GM13976 (cell line): ENCODE results near the gene NFATC4.

Source experiments
- DNase-seq: peaks from one replicate; pipeline ENCODE4 v3.0.0; 2012; ENCODE audit warnings: low spot score
- in situ Hi-C: fragments of 300-500 bp; cut with MboI; formaldehyde crosslinking; loops from one replicate; pipeline ENCODE4 v1.12.0; 2022; ENCODE audit warnings: low sequenced_read_pairs, mixed read lengths, inconsistent platforms; ENCODE audit not compliant: unreplicated experiment
- TF ChIP-seq, protein P1 (sequence below): IDR thresholded peaks from 2 replicates; pipeline ENCODE4 v1.5.1; 2012; ENCODE audit warnings: borderline replicate concordance, mild to moderate bottlenecking; ENCODE audit not compliant: insufficient read depth; ENCODE audit errors: extremely low read depth, missing control alignments, control extremely low read depth

NFATC4 gene

DNA sequence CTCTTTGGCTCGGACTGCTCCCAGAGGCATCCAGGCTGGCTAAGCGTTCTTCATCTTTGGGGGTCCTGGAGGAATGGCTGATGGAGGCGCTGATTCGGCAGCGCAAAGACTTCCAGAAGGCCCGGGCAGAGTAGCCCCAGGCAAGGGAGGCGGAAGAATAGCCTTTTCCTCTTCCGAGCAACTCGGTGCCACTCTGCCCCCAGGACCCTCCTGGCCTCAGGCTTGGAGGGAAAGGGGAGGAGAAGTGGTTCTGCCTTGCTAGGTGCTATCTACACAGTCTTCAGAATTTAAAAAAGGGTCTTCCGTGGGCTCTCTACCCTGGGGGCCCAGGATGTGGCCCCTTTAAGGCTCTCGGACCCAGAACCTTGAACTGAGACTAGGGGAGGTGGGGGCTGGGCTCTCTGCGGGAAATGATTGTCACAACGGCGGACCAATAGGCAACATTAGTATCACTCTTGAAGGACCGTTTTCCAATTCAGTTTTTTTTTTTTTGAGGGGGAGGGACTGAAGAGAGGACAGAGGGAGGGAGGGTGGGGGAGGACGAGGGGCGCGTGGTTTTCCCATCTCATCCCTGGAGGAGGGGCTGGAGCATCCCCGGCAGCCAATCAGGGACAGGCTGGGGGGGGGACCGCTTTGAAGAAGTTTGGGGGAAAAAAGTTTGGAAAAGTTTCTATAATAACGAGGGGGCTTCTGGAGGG, at the start of gene NFATC4:
Gene NFATC4, plus strand, starts transcription at position 671 of the 698 bp plus-strand sequence. CDS start 157 bp downstream, outside the sequence.
- TF ChIP-seq, protein P1, sequence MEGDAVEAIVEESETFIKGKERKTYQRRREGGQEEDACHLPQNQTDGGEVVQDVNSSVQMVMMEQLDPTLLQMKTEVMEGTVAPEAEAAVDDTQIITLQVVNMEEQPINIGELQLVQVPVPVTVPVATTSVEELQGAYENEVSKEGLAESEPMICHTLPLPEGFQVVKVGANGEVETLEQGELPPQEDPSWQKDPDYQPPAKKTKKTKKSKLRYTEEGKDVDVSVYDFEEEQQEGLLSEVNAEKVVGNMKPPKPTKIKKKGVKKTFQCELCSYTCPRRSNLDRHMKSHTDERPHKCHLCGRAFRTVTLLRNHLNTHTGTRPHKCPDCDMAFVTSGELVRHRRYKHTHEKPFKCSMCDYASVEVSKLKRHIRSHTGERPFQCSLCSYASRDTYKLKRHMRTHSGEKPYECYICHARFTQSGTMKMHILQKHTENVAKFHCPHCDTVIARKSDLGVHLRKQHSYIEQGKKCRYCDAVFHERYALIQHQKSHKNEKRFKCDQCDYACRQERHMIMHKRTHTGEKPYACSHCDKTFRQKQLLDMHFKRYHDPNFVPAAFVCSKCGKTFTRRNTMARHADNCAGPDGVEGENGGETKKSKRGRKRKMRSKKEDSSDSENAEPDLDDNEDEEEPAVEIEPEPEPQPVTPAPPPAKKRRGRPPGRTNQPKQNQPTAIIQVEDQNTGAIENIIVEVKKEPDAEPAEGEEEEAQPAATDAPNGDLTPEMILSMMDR = no peak
- DNase-seq = peak; percentile 75
- in situ Hi-C loops = loop anchor here (10.0 kb wide), 1 partner anchor 67 kb away; no protein-coding TSS in a partner anchor

DNA sequence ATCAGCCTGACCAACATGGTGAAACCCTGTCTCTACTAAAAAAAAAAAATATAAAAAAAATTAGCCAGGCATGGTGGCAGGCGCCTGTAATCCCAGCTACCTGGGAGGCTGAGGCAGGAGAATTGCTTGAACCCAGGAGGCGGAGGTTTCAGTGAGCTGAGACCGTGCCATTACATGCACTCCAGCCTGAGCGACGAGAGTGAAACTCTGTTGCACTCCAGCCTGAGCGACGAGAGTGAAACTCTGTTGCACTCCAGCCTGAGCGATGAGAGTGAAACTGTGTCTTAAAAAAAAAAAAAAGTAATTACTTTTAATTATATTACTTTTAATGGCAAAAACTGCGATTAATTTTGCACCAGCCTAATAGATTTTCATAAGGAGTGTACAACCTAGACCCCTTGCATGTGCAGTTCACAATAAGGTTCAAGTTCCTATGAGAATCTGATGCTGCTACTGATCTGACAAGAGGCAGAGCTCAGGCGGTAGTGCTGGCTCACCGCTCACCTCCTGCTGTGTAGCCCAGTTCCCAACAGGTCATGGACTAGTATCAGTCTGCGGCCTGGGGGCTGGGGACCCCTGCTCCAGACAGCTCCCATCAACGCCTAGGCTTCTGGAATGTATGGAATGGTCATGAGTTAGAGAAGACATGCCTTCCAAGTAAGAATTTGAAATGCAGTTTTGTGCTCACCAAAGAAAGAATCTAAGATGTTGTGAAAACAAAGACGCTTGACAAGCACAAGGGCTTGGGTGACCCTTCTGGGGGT, 46.6 kb upstream of the NFATC4 start:
- in situ Hi-C loops = loop anchor here (5.0 kb wide), 1 partner anchor 116 kb away; no protein-coding TSS in a partner anchor
- TF ChIP-seq, protein P1 = no peak
- DNase-seq = no peak

DNA sequence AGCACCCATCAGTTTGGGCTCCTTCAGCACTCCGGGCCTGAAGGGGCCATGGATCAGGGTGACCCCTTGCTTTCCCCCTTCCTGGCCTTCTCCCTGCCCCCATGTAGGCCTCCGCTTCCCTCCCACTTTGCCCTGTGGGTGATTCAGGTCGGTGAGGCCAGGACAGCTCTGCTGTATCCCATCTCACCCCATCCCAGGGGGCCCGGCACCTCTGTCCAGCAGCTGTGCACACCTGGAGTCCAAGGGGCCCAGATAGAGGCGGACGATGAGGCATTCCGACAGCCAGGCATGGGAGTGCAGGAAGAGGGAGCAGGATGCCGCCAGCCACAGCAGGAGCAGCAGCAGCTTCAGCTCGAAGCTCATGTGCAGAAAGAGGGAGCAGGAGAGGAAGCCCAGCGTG, 45.3 kb upstream of the NFATC4 start:
- DNase-seq = no peak
- TF ChIP-seq, protein P1 = no peak
- in situ Hi-C loops = loop anchor here (5.0 kb wide), 1 partner anchor 115 kb away; no protein-coding TSS in a partner anchor

DNA sequence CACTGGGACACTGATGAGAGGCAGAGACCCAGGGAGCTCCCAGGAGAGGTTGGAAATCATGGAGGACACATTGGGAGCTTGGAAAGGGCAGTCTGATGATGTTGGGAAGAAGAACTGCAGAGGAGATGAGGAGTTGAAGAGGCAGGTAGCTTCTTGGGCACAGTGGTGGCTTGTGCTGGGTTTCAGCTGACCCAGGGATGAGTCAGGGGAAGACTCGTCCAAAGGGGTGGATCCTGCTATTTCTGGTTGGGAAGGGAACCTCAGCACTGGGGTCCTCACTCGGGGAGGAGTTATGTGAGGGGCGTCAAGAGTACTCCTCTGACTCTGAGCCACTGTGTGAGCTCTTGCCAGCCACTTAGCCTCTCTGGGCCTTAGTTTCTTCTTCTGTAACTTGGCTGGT, 44.6 kb upstream of the NFATC4 start:
- in situ Hi-C loops = loop anchor here (5.0 kb wide), 1 partner anchor 114 kb away; no protein-coding TSS in a partner anchor
- DNase-seq = no peak
- TF ChIP-seq, protein P1 = no peak

DNA sequence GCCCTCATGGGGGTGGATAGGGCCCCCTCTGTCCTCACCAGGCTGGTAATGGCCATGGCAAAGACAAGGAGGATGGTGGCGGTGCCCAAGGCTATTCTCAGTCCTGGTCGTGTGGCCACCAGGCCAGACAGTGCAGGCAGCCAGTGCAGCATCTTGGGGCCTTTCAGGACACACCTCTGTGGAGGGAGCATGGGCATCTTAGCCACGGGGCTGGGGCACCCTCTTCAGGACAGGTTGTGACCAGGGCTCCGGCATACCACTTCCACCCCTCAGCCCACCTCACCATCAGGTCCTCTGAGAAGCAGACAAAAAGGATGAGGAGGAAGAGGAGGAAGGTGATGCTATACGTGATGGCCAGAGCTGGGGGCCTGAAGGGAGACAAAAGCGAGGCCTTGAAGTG, 44.0 kb upstream of the NFATC4 start:
- TF ChIP-seq, protein P1 = no peak
- no peak for DNase-seq
- in situ Hi-C loops = loop anchor here (5.0 kb wide), 1 partner anchor 113 kb away; no protein-coding TSS in a partner anchor

DNA sequence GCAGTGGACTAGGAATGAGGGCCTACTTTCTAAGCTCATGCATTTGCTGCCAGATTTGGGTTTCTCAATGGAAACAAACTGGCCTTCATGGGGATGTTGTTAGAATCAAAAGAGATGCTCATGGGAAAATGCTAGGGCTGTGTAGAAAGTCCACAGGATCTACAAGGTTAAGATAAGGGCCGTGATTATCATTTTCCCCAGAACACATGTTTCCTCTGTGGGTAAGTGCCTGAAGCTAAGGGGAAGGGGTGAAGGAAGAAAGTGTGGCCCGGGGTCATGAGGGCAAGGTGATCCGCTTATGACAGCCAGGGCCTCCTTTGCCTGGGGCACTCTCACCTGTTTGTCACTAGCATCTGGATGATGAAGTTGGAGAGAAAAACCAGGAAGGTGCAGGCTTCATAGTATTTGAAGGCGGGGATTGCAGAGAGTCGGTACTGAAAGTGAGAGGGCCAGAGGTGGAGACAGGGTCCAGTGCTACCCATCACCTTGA, 42.9 kb upstream of the NFATC4 start:
- TF ChIP-seq, protein P1 = no peak
- in situ Hi-C loops = loop anchor here (25.0 kb wide), 1 partner anchor 362 kb away; no protein-coding TSS in a partner anchor

More for the DNA sequence above, 42.9 kb upstream of the NFATC4 start:
- no peak for DNase-seq
